Measurements from ENCODE around the gene CPNE5.

DNA sequence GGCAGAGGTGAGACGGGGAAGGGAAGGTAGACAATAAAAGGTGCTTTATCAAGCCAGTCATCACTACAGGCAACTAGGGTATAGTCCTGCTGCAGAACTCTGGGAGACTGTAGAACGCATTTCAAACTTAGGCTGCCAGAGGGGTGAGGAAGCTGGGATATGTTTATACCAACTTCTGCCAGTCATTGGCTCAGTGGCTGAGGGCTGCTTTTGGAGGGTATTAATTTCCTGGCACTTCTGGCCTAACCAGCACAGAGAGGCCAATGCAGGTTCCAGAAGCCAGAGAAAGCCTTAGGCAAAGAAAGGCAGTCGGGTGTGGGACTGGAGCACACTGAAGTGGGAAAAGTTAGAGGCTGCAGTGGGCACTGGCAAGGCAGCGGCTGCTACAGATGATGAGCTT lies 3.9 kb upstream of the CPNE5 start:
- TF ChIP-seq, protein P1, sequence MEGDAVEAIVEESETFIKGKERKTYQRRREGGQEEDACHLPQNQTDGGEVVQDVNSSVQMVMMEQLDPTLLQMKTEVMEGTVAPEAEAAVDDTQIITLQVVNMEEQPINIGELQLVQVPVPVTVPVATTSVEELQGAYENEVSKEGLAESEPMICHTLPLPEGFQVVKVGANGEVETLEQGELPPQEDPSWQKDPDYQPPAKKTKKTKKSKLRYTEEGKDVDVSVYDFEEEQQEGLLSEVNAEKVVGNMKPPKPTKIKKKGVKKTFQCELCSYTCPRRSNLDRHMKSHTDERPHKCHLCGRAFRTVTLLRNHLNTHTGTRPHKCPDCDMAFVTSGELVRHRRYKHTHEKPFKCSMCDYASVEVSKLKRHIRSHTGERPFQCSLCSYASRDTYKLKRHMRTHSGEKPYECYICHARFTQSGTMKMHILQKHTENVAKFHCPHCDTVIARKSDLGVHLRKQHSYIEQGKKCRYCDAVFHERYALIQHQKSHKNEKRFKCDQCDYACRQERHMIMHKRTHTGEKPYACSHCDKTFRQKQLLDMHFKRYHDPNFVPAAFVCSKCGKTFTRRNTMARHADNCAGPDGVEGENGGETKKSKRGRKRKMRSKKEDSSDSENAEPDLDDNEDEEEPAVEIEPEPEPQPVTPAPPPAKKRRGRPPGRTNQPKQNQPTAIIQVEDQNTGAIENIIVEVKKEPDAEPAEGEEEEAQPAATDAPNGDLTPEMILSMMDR (IDR thresholded peaks at IDR 0.05; ENCODE audit: low read length), result no peak
- no peak for TF ChIP-seq EZH2 (optimal IDR thresholded peaks at IDR 0.05; ENCODE audit: low read depth, low read length)
- TF ChIP-seq EZH2phosphoT487 (IDR thresholded peaks at IDR 0.05; ENCODE audit: low read length), result no peak

Measured in MM.1S (cell line).